Bronchial epithelial cell (primary cell): Measurements from ENCODE around the gene MRPL41. TPM values are rescaled to one million over a fixed set of nuclear protein-coding genes. Genes with fewer than 3 reads are reported as not detected.
"Not testable (repeated sequence)": the region's sequence is repeated elsewhere in the genome, so short reads cannot be mapped to it uniquely, and the experiment has no call there.

ENCODE experiments used
- DNase-seq: peaks from one replicate; pipeline ENCODE4 v3.0.0-alpha.2; 2010; ENCODE audit warnings: low read depth
- FAIRE-seq: peaks from 2 replicates; lab custom pipeline; 2011; peaks lifted over from hg19 to GRCh38; lab: Jason Lieb, UNC
- H3K27me3 ChIP-seq: 2 replicates; pipeline ENCODE4 v1.5.1; 2011; ENCODE audit warnings: low read length; ENCODE audit not compliant: control insufficient read depth, insufficient read depth
- H3K36me3 ChIP-seq: 2 replicates; pipeline ENCODE4 v1.5.1; 2011; ENCODE audit warnings: low read length; ENCODE audit not compliant: control insufficient read depth, insufficient read depth
- H3K4me3 ChIP-seq: 2 replicates; pipeline ENCODE4 v1.5.1; 2011; ENCODE audit warnings: mild to moderate bottlenecking, low read depth, low read length, control low read depth
- total RNA-seq: library from RNA; depleted of rRNA; stranded (reverse); fragments of >200 nt; gene quantifications from 2 replicates; pipeline ENCODE4 v1.2.1, GENCODE V29; 2014
- TF ChIP-seq, protein P1 (sequence below): IDR thresholded peaks from 2 replicates; pipeline ENCODE4 v1.5.1; 2011; ENCODE audit warnings: mild to moderate bottlenecking, moderate library complexity, low read length, control low read depth, inconsistent platforms; ENCODE audit not compliant: insufficient read depth, severe bottlenecking

The MRPL41 gene
- total RNA-seq, 1 donor from 2014 or later = 64.2 TPM

- FAIRE-seq (no peak), DNase-seq (no peak)
- Histone ChIP-seq H3K36me3 (no peaks in the 10 kb centered on the region), H3K27me3 (no peaks in the 10 kb centered on the region), H3K4me3 (no peak overlapping the region)
- TF ChIP-seq, protein P1, sequence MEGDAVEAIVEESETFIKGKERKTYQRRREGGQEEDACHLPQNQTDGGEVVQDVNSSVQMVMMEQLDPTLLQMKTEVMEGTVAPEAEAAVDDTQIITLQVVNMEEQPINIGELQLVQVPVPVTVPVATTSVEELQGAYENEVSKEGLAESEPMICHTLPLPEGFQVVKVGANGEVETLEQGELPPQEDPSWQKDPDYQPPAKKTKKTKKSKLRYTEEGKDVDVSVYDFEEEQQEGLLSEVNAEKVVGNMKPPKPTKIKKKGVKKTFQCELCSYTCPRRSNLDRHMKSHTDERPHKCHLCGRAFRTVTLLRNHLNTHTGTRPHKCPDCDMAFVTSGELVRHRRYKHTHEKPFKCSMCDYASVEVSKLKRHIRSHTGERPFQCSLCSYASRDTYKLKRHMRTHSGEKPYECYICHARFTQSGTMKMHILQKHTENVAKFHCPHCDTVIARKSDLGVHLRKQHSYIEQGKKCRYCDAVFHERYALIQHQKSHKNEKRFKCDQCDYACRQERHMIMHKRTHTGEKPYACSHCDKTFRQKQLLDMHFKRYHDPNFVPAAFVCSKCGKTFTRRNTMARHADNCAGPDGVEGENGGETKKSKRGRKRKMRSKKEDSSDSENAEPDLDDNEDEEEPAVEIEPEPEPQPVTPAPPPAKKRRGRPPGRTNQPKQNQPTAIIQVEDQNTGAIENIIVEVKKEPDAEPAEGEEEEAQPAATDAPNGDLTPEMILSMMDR = no peak
These were observed 36.3 kb upstream of the MRPL41 start for GRCh38 chr9:137515338-137515724.

DNA sequence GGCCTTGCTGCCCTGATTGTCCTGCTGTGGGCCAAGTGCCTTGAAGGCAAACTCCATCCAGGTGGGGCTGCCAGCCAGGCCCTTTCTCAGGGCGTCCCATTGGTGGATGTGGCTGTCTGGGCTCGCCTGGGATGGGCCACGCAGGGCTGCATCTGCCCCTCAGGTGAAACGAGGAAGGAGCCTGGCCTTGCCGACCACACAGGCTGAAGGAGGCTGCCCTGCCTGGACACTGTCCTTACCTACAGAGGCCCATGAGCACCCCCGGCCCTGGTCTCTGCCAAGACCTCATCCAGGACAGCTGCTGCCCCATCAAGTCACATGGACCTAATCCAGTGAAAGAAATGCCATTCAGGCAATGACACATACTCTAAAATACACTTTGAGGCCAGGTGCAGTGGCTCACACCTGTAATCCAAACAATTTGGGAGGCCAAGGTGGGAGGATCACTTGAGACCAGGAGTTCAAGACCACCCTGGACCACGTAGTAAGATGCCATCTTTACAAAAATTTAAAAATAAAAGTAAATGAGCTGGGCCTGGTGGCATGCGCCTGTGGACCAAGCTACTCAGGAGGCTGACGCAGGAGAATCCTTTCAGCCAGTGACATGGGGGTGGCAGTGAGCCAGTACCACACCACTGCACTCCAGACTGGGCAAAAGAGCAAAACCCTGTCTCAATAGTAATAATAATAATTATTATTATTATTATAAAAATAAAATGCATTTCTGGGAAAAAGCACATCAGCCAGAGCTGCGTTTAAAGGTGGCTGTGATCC, 35.3 kb upstream of the MRPL41 start:
- TF ChIP-seq, protein P1 = no peak
- no peak for FAIRE-seq
- Histone ChIP-seq H3K4me3 (no peak overlapping the region), H3K36me3 (no peaks in the 10 kb centered on the region), H3K27me3 (no peaks in the 10 kb centered on the region)
- no peak for DNase-seq

DNA sequence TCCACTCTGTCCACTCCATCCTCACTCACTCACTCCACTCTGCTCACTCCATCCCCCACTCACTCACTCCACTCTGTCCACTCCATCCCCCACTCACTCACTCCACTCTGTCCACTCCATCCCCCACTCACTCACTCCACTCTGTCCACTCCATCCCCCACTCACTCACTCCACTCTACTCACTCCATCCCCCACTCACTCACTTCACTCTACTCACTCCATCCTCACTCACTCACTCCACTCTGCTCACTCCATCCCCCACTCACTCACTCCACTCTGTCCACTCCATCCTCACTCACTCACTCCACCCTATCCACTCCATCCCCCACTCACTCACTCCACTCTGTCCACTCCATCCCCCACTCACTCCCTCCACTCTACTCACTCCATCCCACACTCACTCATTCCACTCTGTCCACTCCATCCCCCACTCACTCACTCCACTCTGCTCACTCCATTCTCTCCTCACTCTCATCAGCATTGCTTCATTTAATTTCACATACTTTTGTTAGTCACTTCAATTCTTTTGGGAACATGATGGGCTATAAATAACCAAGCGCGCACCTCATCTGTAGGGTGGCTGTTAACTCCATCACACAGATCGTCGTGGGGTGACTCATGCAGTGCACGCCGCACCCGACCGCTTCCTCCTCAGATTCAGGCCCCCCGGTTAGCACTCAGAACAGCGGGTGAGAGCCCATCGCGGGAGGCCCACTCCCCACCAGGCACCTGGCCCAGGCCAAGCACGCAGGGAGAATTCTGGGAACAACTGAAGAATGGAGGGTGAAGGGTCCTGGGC, 32.8 kb upstream of the MRPL41 start:
- DNase-seq, H3K36me3 ChIP-seq, H3K27me3 ChIP-seq, H3K4me3 ChIP-seq: not testable (repeated sequence)
- FAIRE-seq = peak; percentile 62

DNA sequence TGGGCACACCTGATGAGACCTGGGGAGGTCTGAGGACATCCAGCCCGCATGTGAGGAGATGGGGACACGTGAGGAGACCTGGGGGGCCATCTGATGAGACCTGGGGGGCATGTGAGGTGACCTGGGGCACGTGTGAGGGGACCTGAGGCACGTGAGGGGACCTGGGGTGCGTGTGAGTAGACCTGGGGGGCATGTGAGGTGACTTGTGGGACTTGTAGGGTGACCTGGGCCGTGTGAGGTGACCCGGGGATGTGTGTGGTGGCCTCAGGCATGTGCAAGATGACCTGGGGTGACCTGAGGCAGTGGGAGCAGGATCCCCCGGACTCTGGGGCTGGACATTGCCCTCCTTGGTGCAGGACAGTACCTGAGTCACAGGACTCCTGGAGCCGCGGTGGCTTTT, 32.1 kb upstream of the MRPL41 start:
- TF ChIP-seq, protein P1 = no peak
- DNase-seq (no peak), FAIRE-seq (no peak)
- H3K4me3 ChIP-seq = no peak overlapping the region
- H3K27me3 ChIP-seq = no peaks in the 10 kb centered on the region
- H3K36me3 ChIP-seq = no peaks in the 10 kb centered on the region

GRCh38 chr9:137520614-137521404, 30.9 kb upstream of the MRPL41 start:
- TF ChIP-seq, protein P1 = no peak
- Histone ChIP-seq H3K4me3 (no peak overlapping the region), H3K27me3 (no peaks in the 10 kb centered on the region), H3K36me3 (no peaks in the 10 kb centered on the region)
- FAIRE-seq (no peak), DNase-seq (no peak)

DNA sequence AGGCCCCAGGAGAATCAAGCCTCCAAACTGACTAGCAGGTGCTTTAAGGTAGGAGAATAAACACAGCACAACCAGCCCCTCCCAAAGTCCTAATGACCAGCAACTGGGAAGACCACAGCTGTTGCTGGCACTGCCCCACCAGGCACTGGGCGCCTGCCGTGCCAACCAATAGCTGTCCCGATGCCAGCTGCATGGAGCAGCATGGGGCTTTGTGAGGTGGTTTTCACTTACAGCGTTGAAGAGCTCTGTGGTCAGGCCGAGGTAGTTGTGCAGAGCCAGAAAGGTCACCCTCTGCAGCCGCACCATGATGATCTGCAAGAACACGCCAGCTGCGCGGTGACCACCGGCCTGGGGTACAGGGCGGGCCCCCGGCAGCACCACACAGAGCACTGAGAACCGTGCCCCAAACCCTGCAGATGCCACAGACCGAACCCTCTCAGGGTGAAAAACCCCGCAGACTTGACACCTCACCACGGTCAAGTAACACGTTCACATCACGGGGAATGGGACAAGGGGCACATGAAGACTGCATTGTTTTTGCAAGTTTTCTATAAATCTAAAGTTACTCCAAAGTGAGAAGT, 30.2 kb upstream of the MRPL41 start:
- H3K36me3 ChIP-seq = no peaks in the 10 kb centered on the region
- DNase-seq = no peak
- FAIRE-seq = no peak

More for the DNA sequence above, 30.2 kb upstream of the MRPL41 start:
- Histone ChIP-seq H3K4me3 (no peak overlapping the region), H3K27me3 (no peaks in the 10 kb centered on the region)
- TF ChIP-seq, protein P1 = no peak
